OCI-LY7 (cell line): Measurements from ENCODE around the gene OSBPL6. TPM values are rescaled to one million over a fixed set of nuclear protein-coding genes. Genes with fewer than 3 reads are reported as not detected.

Experiments
- BruUV-seq: library from RNA; stranded (reverse); fragments of 400-500 nt; replicated peaks from 2 replicates; lab custom pipeline; 2021; lab: Mats Ljungman, UMichigan
- CTCF ChIA-PET: fragments of 300-600 bp; sonication (Branson Sonifier 250); formaldehyde crosslinking; loops from one replicate; lab custom pipeline; 2022; ENCODE audit warnings: antibody characterized with exemption; ENCODE audit not compliant: unreplicated experiment; lab: Charles Lee
- POLR2A ChIA-PET: fragments of 300-600 bp; sonication (Branson Sonifier 250); formaldehyde crosslinking; loops from one replicate; lab custom pipeline; 2022; ENCODE audit warnings: antibody characterized with exemption; lab: Charles Lee
- DNase-seq: peaks from one replicate; pipeline ENCODE4 v3.0.0-alpha.2; 2015; ENCODE audit warnings: low spot score
- H2AFZ ChIP-seq: fragments of 200-600 bp; sonication (generic), shearing (Covaris generic); 2 replicates; pipeline ENCODE4 v1.6.1; 2014; ENCODE audit warnings: mild to moderate bottlenecking, antibody characterized with exemption, low read length, moderate library complexity
- H3K27ac ChIP-seq: fragments of 200-600 bp; sonication (generic); 2 replicates; pipeline ENCODE4 v1.5.1; 2014; ENCODE audit warnings: mixed run types, low read depth, mild to moderate bottlenecking, moderate library complexity, low read length, inconsistent platforms; ENCODE audit not compliant: poor library complexity, severe bottlenecking
- H3K36me3 ChIP-seq: fragments of 200-600 bp; sonication (generic); 2 replicates; pipeline ENCODE4 v1.6.1; 2014; ENCODE audit warnings: mild to moderate bottlenecking, antibody characterized with exemption, low read length, moderate library complexity, mixed read lengths; ENCODE audit not compliant: insufficient read depth
- H3K4me1 ChIP-seq: fragments of 200-600 bp; sonication (generic); 2 replicates; pipeline ENCODE4 v1.5.1; 2014; ENCODE audit warnings: mild to moderate bottlenecking, low read length; ENCODE audit not compliant: insufficient read depth, poor library complexity, severe bottlenecking
- H3K4me2 ChIP-seq: fragments of 200-600 bp; sonication (generic); 2 replicates; pipeline ENCODE4 v1.6.1; 2014; ENCODE audit warnings: mild to moderate bottlenecking, low read length
- H3K4me3 ChIP-seq: fragments of 200-600 bp; sonication (generic); 2 replicates; pipeline ENCODE4 v1.5.1; 2014; ENCODE audit warnings: mild to moderate bottlenecking, low read depth, low read length; ENCODE audit not compliant: poor library complexity, severe bottlenecking
- H3K79me2 ChIP-seq: fragments of 200-600 bp; sonication (generic); 2 replicates; pipeline ENCODE4 v1.6.1; 2016; ENCODE audit warnings: low read depth, mild to moderate bottlenecking, low read length, moderate library complexity, mixed read lengths; ENCODE audit not compliant: insufficient read depth
- H3K9me2 ChIP-seq: fragments of 200-600 bp; sonication (generic); 2 replicates; pipeline ENCODE4 v1.6.1; 2016; ENCODE audit warnings: mild to moderate bottlenecking, low read length, mixed read lengths; ENCODE audit not compliant: insufficient read depth
- H3K9me3 ChIP-seq: fragments of 200-600 bp; sonication (generic); 2 replicates; pipeline ENCODE4 v1.6.1; 2014; ENCODE audit warnings: mild to moderate bottlenecking, mixed run types, low read length, mixed read lengths
- H4K20me1 ChIP-seq: fragments of 200-600 bp; sonication (generic); 2 replicates; pipeline ENCODE4 v1.6.1; 2014; ENCODE audit warnings: mild to moderate bottlenecking, antibody characterized with exemption, low read length, moderate library complexity, mixed read lengths; ENCODE audit not compliant: insufficient read depth
- CTCF ChIP-seq: fragments of 200-600 bp; sonication (generic); conservative IDR thresholded peaks from 2 replicates; pipeline ENCODE4 v1.5.1; 2014; ENCODE audit warnings: mild to moderate bottlenecking, antibody characterized with exemption, low read length, moderate library complexity, mixed read lengths
- EZH2phosphoT487 ChIP-seq: fragments of 200-600 bp; sonication (generic); IDR thresholded peaks from 2 replicates; pipeline ENCODE4 v1.6.1; 2018; ENCODE audit warnings: low read depth, borderline replicate concordance, mild to moderate bottlenecking, mixed run types, antibody characterized with exemption, low read length, moderate library complexity, mixed read lengths
- intact Hi-C: fragments of 100-400 bp; cut with micrococcal nuclease; formaldehyde crosslinking; loops from one replicate; pipeline ENCODE4 v1.10.0; 2022; ENCODE audit not compliant: unreplicated experiment
- total RNA-seq, 2 experiments: library from RNA; depleted of rRNA in 1 of 2; stranded (reverse); fragments of >200 nt in 1 of 2; shearing (Covaris generic) in 1 of 2; gene quantifications; 2 replicates each; pipeline ENCODE4 v1.2.3, GENCODE V29; 2014 to 2022

OSBPL6 gene
- total RNA-seq, 2 experiments from 2014 or later = not detected

- BruUV-seq = no TSS peak
- Histone ChIP-seq H3K4me1 (no peaks in the 10 kb centered on the region), H3K9me2 (no peaks in the 10 kb centered on the region), H3K79me2 (no peaks in the 10 kb centered on the region), H3K36me3 (no peaks in the 10 kb centered on the region), H4K20me1 (no peaks in the 10 kb centered on the region), H3K4me2 (no peak overlapping the region), H3K9me3 (no peaks in the 10 kb centered on the region), H3K27ac (no peak overlapping the region), H2AFZ (no peak overlapping the region), H3K4me3 (no peak overlapping the region)
- ChIA-PET POLR2A (interaction anchor here (0.5 to 0.7 kb wide), 2 partner anchors 15 to 98 kb away, joined by 3 to 4 read pairs; no protein-coding TSS in a partner anchor), CTCF (no interaction called here)
- intact Hi-C loops = no loop called here
- no peak for TF ChIP-seq CTCF
- no peak for TF ChIP-seq EZH2phosphoT487
- no peak for DNase-seq
Measured at GRCh38 chr2:178380763-178381162, 186.5 kb downstream of the OSBPL6 start.

GRCh38 chr2:178383718-178384117 is 189.4 kb downstream of the OSBPL6 start:
- POLR2A ChIA-PET = no interaction called here
- Histone ChIP-seq H3K79me2 (no peaks in the 10 kb centered on the region), H2AFZ (no peak overlapping the region), H3K9me2 (no peaks in the 10 kb centered on the region), H3K4me1 (no peaks in the 10 kb centered on the region), H3K4me3 (no peak overlapping the region), H3K36me3 (no peaks in the 10 kb centered on the region), H3K27ac (no peak overlapping the region), H4K20me1 (no peaks in the 10 kb centered on the region), H3K4me2 (no peak overlapping the region), H3K9me3 (no peaks in the 10 kb centered on the region)
- intact Hi-C loops = no loop called here
- no TSS peak for BruUV-seq
- DNase-seq = no peak
- CTCF ChIA-PET = no interaction called here
- TF ChIP-seq CTCF (no peak), EZH2phosphoT487 (no peak)

- BruUV-seq = no TSS peak
- Histone ChIP-seq H3K9me3 (no peaks in the 10 kb centered on the region), H3K9me2 (no peaks in the 10 kb centered on the region), H3K4me2 (no peak overlapping the region), H4K20me1 (no peaks in the 10 kb centered on the region), H3K79me2 (no peaks in the 10 kb centered on the region), H3K4me1 (no peaks in the 10 kb centered on the region), H3K36me3 (no peaks in the 10 kb centered on the region), H2AFZ (no peak overlapping the region), H3K4me3 (no peak overlapping the region), H3K27ac (no peak overlapping the region)
- intact Hi-C loops = no loop called here
- POLR2A ChIA-PET = no interaction called here
- CTCF ChIA-PET = no interaction called here
- DNase-seq = no peak
- no peak for TF ChIP-seq EZH2phosphoT487
- TF ChIP-seq CTCF = no peak
Measured at GRCh38 chr2:178385595-178386148, 191.4 kb downstream of the OSBPL6 start.
